DMS114 treated with DMSO at 0.1 percent for 48 hours (cell line): ENCODE measurements around the gene MATN4.

Experiments
- DNase-seq: peaks from one replicate; lab custom pipeline; 2025; ENCODE audit not compliant: unreplicated experiment; lab: John Stamatoyannopoulos, UW

The MATN4 gene

GRCh38 chr20:45316150-45317080 is 8.3 kb upstream of the MATN4 start:
- no peak for DNase-seq

- no peak for DNase-seq
Measured at GRCh38 chr20:45315672-45316071, 7.6 kb upstream of the MATN4 start.

- DNase-seq, result no peak
Measured at GRCh38 chr20:45313943-45314342, 5.8 kb upstream of the MATN4 start.

DNA sequence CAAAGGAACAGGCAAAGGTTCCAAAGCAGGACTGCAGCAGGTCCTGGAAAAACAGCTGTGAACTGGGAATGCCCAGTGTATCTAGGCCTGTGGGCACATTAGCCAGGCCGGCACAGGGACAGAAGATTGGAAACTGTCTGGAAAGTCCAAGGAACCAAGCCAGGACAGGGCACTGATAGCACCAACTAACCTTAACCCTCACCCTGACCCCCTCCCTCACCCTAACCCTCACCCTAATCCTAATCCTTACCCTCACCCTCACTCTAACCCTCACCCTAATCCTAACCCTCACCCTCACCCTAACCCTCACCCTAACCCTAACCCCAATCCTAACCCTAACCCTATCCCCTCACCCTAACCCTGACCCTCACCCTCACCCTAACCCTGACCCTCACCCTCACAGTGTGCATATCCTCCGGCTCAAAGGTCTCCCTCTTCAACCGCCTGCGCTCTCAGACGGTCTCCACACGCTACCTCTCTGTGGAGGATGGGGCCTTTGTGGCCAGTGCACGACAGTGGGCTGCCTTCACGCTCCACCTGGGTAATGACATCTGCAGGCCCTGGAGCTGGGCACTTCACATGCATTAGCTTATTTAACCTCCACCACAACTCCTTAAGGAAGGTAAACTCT is 5.1 kb upstream of the MATN4 start:
- no peak for DNase-seq

- DNase-seq, result no peak
Measured at GRCh38 chr20:45312241-45312640, 4.1 kb upstream of the MATN4 start.

GRCh38 chr20:45311589-45312211 is 3.6 kb upstream of the MATN4 start:
- DNase-seq, result no peak

- DNase-seq, result no peak
Measured at GRCh38 chr20:45309075-45309474, 976 bp upstream of the MATN4 start.

GRCh38 chr20:45307076-45307640 is 941 bp downstream of the MATN4 start:
- DNase-seq, result no peak

- DNase-seq, result no peak
Measured at GRCh38 chr20:45306431-45306982, 1.6 kb downstream of the MATN4 start, which contains the start of gene RBPJL. RBPJL (plus strand) TSS chr20:45306840; CDS start chr20:45306923, 83 bp downstream.

- no peak for DNase-seq
Measured at GRCh38 chr20:45305262-45305661, 2.8 kb downstream of the MATN4 start.

GRCh38 chr20:45304464-45304999 is 3.6 kb downstream of the MATN4 start:
- DNase-seq, result no peak

DNA sequence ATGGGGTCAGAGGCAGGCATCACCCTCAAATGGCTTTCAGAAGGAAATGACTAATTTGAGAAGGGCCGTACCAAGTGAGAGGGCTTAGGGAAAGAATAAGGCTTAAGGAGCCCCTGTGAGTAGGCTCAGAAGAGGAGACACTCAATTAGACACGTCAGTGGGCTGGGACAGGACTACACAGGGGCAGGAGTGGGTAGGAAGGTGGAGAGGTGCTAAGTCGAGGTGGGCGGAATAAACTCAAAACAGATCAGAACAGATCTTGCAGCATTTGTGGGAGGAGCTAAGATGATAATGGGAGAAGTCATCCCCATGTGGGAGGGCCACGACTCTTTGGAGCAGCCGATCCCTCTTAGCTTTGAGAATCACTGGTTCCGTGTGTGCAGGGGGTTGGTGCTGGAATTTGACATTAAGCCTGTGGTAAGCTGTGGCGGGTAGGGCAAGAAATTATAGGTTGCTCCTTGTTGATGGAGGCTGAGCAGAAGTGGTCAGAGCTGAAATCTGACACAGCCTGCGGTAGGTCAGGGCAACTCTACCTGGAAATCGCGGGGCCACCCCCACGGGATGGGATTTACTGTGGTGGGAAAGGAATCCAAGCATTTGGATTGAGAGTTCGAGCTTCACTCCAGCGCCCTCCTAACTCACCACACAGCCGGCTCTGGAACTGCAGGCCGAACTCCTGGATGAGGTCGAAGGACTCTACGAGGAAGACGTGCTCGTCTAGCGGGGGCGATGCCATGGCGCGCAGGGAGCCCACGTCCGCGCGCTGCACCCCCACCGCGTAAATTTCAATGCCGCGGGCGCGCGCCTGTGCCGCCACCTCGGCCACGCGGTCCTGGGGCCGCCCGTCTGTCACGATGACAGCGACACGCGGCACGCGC is 4.3 kb downstream of the MATN4 start:
- DNase-seq, result no peak

DNA sequence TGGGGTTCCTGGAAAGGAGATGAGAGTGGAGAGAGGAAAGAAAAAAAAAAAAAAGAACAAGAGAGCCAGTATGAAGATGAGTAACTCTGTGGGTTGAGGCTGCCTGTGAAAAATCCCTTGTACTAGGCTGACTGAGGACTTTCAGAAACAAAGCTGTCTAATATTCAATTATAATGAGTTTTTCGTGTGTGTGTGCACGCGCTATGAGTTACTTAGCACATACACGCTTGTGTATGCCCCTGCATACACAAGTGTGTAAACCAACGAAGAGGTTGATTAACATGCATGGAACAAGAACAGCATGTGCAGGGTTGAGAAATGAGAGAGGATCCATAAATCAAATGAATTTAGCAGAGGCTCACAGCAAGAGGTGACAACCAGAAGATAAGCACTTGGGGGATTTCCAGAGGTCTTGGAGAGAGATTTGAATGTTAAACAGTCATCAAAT is 6.3 kb downstream of the MATN4 start:
- DNase-seq, result no peak

- no peak for DNase-seq
Measured at GRCh38 chr20:45300961-45301360, 7.1 kb downstream of the MATN4 start.

DNA sequence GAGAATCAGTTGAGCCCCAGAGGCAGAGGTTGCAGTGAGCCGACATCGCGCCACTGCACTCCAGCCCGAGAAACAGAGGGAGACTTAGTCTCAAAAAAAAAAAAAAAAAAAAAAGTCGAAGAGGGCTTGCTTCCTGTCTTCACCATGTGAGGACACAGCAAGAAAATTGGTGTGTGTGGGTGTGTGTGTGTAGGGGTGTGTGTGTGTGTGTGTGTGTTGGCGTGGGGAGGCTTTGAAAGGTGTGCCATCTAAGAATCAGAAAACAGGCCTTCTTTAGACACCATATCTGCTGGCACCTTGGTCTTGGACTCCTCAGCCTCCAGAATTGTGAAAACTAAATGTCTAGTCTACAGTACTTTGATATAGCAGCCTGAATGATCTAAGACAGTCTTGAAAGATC is 8.3 kb downstream of the MATN4 start:
- no peak for DNase-seq

- no peak for DNase-seq
Measured at GRCh38 chr20:45297786-45298497, 10.2 kb downstream of the MATN4 start.

- DNase-seq, result no peak
Measured at GRCh38 chr20:45294659-45295058, 13.4 kb downstream of the MATN4 start.

DNA sequence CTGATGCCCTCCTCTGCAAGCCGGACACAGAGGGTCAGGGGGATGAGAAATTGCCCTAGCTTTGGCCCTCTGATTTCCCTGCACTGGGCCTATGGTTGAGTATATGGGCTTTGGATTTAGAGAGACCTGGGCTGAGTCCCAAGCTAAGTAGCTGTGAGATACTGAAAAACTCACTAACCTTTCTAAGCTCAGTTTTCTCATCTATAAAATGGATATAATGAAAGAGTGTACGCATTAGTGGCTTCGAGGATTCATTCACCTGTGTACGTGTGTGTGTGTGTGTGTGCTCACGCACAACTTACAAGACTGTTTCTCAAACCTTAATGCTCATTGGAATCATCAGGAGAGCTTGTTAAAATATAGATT is 14.1 kb downstream of the MATN4 start:
- DNase-seq, result no peak
